Liver (tissue), 9 donors: Measurements from ENCODE around the gene ADGRF4. TPM values are rescaled to one million over a fixed set of nuclear protein-coding genes. Genes with fewer than 3 reads are reported as not detected.

Experiments
- DNase-seq: peaks from one replicate; pipeline ENCODE4 v3.0.0-alpha.2; 2017; ENCODE audit warnings: low spot score
- H3K27ac ChIP-seq, 2 donors: one replicate each; pipeline ENCODE4 v1.7.0; 2013; ENCODE audit warnings: inconsistent platforms in 2 of 2, low read length in 2 of 2, control low read depth in 1 of 2, low read depth in 1 of 2, mild to moderate bottlenecking in 1 of 2
- H3K27me3 ChIP-seq, 4 donors: one replicate each; pipeline versions ENCODE4 v1.6.1 to v1.7.0; 2013; ENCODE audit warnings: low read length in 3 of 4, inconsistent platforms in 1 of 4, mild to moderate bottlenecking in 1 of 4, moderate library complexity in 1 of 4; ENCODE audit not compliant: control insufficient read depth in 4 of 4, insufficient read depth in 4 of 4
- H3K36me3 ChIP-seq, 4 donors: one replicate each; pipeline versions ENCODE4 v1.6.1 to v1.7.0; 2013; ENCODE audit warnings: low read length in 3 of 4, mild to moderate bottlenecking in 3 of 4, low read depth in 1 of 4, moderate library complexity in 1 of 4; ENCODE audit not compliant: control insufficient read depth in 4 of 4, insufficient read depth in 3 of 4
- H3K4me1 ChIP-seq, 4 donors: one replicate each; pipeline versions ENCODE4 v1.6.1 to v1.7.0; 2013; ENCODE audit warnings: low read length in 3 of 4, mild to moderate bottlenecking in 3 of 4, moderate library complexity in 1 of 4; ENCODE audit not compliant: control insufficient read depth in 4 of 4, insufficient read depth in 4 of 4
- H3K4me3 ChIP-seq, 3 donors: one replicate each; pipeline versions ENCODE4 v1.6.1 to v1.7.0; 2013; ENCODE audit warnings: low read length in 3 of 3, control low read depth in 1 of 3, low read depth in 1 of 3, mild to moderate bottlenecking in 1 of 3
- H3K9ac ChIP-seq, 2 donors: one replicate each; pipeline ENCODE4 v1.7.0; 2013; ENCODE audit warnings: low read length in 2 of 2, mild to moderate bottlenecking in 2 of 2, moderate library complexity in 2 of 2, control low read depth in 1 of 2, low read depth in 1 of 2
- H3K9me3 ChIP-seq, 4 donors: one replicate each; pipeline versions ENCODE4 v1.6.1 to v1.7.0; 2013; ENCODE audit warnings: low read length in 3 of 4; ENCODE audit not compliant: control insufficient read depth in 4 of 4
- EGR1 ChIP-seq, 2 donors: IDR thresholded peaks; 2 replicates each; pipeline ENCODE4 v1.6.1; 2016 to 2018; ENCODE audit warnings: antibody characterized with exemption in 2 of 2, low read depth in 2 of 2
- FOXA1 ChIP-seq: IDR thresholded peaks from 2 replicates; pipeline ENCODE4 v1.6.1; 2016; ENCODE audit warnings: antibody characterized with exemption
- FOXA2 ChIP-seq: IDR thresholded peaks from 2 replicates; pipeline ENCODE4 v1.6.1; 2016; ENCODE audit warnings: antibody characterized with exemption
- GABPA ChIP-seq, 2 donors: IDR thresholded peaks in 1 of 2; conservative IDR thresholded peaks in 1 of 2; 2 replicates each; pipeline ENCODE4 v1.6.1; 2016; ENCODE audit warnings: antibody characterized with exemption in 2 of 2, mild to moderate bottlenecking in 1 of 2, moderate library complexity in 1 of 2
- HNF4A ChIP-seq, 2 donors: conservative IDR thresholded peaks; 2 replicates each; pipeline ENCODE4 v1.6.1; 2016; ENCODE audit warnings: antibody characterized with exemption in 2 of 2, mild to moderate bottlenecking in 2 of 2
- HNF4G ChIP-seq: IDR thresholded peaks from 2 replicates; pipeline ENCODE4 v1.6.1; 2016; ENCODE audit warnings: antibody characterized with exemption
- JUND ChIP-seq, 2 donors: IDR thresholded peaks; 2 replicates each; pipeline ENCODE4 v1.6.1; 2016; ENCODE audit warnings: antibody characterized with exemption in 2 of 2
- NR2F2 ChIP-seq: IDR thresholded peaks from 2 replicates; pipeline ENCODE4 v1.6.1; 2016; ENCODE audit warnings: antibody characterized with exemption
- RAD21 ChIP-seq, 2 donors: IDR thresholded peaks; 2 replicates each; pipeline ENCODE4 v1.6.1; 2016; ENCODE audit warnings: antibody characterized with exemption in 2 of 2, mild to moderate bottlenecking in 2 of 2
- RXRA ChIP-seq, 2 donors: IDR thresholded peaks; 2 replicates each; pipeline ENCODE4 v1.6.1; 2017 to 2018; ENCODE audit warnings: antibody characterized with exemption in 2 of 2, mild to moderate bottlenecking in 1 of 2
- SP1 ChIP-seq: IDR thresholded peaks from 2 replicates; pipeline ENCODE4 v1.6.1; 2018; ENCODE audit warnings: antibody characterized with exemption, mild to moderate bottlenecking
- YY1 ChIP-seq: IDR thresholded peaks from 2 replicates; pipeline ENCODE4 v1.6.1; 2016; ENCODE audit warnings: antibody characterized with exemption, mild to moderate bottlenecking
- WGBS: extraction: QIAGEN DNeasy Blood & Tissue Kit; methylation state at CpG from one replicate; pipeline ENCODE4 v1.1.7; 2013; 5-methylcytosine and 5-hydroxymethylcytosine counted together
- polyA plus RNA-seq, 2 donors: library from polyadenylated mRNA; stranded (reverse) in 1 of 2; unstranded in 1 of 2; fragments of 200-250 nt in 1 of 2; fragments of >200 nt in 1 of 2; fragmentation: Nextera tagmentation in 1 of 2; extraction: Ambion mirVana in 1 of 2; gene quantifications; one replicate each; pipeline versions ENCODE4 v1.2.1 to v1.2.3, GENCODE V29; 2013 to 2015
- total RNA-seq, 2 donors: library from RNA; depleted of rRNA; stranded (reverse); fragments of >200 nt; gene quantifications; one replicate each; pipeline ENCODE4 v1.2.3, GENCODE V29; 2014
- TF ChIP-seq, protein P1 (sequence below): IDR thresholded peaks from 2 replicates; pipeline ENCODE4 v1.6.1; 2016; ENCODE audit warnings: antibody characterized with exemption, mild to moderate bottlenecking
- TF ChIP-seq, protein P2 (sequence below): IDR thresholded peaks from 2 replicates; pipeline ENCODE4 v1.6.1; 2016; ENCODE audit warnings: antibody characterized with exemption
- TF ChIP-seq, protein P3 (sequence below): IDR thresholded peaks from 2 replicates; pipeline ENCODE4 v1.6.1; 2016; ENCODE audit warnings: antibody characterized with exemption
- TF ChIP-seq, protein P4 (sequence below): IDR thresholded peaks from 2 replicates; pipeline ENCODE4 v1.6.1; 2016; ENCODE audit warnings: antibody characterized with exemption
- TF ChIP-seq, protein P5 (sequence below): fragments of 150-350 bp; IDR thresholded peaks from 2 replicates; pipeline ENCODE4 v1.5.1; 2017; ENCODE audit warnings: improper control_type of control experiment, low read depth, low read length; ENCODE audit not compliant: missing input control
- donor health status: healthy.
- donor health status: healthy.
- donor health status: healthy.
- donor health status: healthy.
- donor health status: healthy.

The ADGRF4 gene
- total and polyA plus RNA-seq, 4 donors: not detected

DNA sequence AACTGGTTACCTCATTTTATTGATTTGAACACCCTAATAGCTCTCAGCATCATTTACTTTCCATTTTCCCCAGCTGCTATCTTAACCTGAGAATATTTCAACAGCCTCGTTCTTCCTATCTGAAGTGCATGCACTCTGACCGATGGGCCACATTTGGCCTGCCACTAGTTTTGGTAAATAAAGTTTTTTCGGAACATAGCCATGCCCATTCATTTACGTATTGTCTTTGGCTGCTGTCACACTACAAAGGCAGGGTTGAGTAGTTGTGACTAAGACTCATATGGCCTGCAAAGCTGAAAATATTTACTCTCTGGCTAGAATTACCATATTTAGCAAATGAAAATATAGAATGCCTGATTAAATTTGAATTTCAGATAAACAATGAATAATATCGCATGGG lies 10.8 kb downstream of the ADGRF4 start:
- Histone ChIP-seq H3K9me3 (no peaks in the 10 kb centered on the region), H3K27ac (no peak overlapping the region), H3K4me1 (no peaks in the 10 kb centered on the region), H3K36me3 (no peaks in the 10 kb centered on the region), H3K27me3 (no peaks in the 10 kb centered on the region), H3K9ac (no peak overlapping the region), H3K4me3 (no peak overlapping the region)
- peak in 1 of 2 donors; percentile 12 for TF ChIP-seq HNF4A (conservative IDR thresholded peaks at IDR 0.05)
- TF ChIP-seq, protein P1, sequence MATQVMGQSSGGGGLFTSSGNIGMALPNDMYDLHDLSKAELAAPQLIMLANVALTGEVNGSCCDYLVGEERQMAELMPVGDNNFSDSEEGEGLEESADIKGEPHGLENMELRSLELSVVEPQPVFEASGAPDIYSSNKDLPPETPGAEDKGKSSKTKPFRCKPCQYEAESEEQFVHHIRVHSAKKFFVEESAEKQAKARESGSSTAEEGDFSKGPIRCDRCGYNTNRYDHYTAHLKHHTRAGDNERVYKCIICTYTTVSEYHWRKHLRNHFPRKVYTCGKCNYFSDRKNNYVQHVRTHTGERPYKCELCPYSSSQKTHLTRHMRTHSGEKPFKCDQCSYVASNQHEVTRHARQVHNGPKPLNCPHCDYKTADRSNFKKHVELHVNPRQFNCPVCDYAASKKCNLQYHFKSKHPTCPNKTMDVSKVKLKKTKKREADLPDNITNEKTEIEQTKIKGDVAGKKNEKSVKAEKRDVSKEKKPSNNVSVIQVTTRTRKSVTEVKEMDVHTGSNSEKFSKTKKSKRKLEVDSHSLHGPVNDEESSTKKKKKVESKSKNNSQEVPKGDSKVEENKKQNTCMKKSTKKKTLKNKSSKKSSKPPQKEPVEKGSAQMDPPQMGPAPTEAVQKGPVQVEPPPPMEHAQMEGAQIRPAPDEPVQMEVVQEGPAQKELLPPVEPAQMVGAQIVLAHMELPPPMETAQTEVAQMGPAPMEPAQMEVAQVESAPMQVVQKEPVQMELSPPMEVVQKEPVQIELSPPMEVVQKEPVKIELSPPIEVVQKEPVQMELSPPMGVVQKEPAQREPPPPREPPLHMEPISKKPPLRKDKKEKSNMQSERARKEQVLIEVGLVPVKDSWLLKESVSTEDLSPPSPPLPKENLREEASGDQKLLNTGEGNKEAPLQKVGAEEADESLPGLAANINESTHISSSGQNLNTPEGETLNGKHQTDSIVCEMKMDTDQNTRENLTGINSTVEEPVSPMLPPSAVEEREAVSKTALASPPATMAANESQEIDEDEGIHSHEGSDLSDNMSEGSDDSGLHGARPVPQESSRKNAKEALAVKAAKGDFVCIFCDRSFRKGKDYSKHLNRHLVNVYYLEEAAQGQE: no peak
- no peak for DNase-seq
- 57% methylated on average over 5 of the region's 5 CpGs for WGBS

DNA sequence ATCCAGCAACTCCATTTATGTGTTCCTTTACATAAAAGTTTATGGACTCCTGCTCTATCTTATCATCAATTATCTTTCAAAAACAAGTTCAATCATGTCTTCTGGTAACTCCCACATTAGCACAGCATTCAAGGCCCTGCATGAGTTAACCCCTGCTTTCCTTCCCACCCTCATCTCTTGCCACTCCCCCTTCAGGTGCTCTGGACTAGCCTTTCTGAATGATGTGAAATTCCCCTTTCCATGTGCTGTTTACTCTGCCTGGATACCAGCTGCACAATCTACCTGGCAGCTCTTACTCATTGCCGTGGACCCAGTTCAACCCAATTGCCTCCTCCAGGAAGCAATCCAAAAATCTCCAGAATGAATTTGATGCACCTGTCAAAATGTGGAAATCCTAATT lies 11.9 kb downstream of the ADGRF4 start:
- Histone ChIP-seq H3K27ac (no peak overlapping the region), H3K27me3 (no peaks in the 10 kb centered on the region), H3K4me3 (no peak overlapping the region), H3K9me3 (no peaks in the 10 kb centered on the region), H3K36me3 (no peaks in the 10 kb centered on the region), H3K4me1 (no peaks in the 10 kb centered on the region), H3K9ac (no peak overlapping the region)
- no peak for TF ChIP-seq RAD21 (IDR thresholded peaks at IDR 0.05)
- TF ChIP-seq, protein P2, sequence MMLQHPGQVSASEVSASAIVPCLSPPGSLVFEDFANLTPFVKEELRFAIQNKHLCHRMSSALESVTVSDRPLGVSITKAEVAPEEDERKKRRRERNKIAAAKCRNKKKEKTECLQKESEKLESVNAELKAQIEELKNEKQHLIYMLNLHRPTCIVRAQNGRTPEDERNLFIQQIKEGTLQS: no peak
- TF ChIP-seq JUND (IDR thresholded peaks at IDR 0.05): no peak
- no peak for TF ChIP-seq HNF4G
- TF ChIP-seq, protein P3, sequence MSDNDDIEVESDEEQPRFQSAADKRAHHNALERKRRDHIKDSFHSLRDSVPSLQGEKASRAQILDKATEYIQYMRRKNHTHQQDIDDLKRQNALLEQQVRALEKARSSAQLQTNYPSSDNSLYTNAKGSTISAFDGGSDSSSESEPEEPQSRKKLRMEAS: no peak
- TF ChIP-seq EGR1 (IDR thresholded peaks at IDR 0.05; ENCODE audit: low read depth in 2 of 2): no peak
- no peak for TF ChIP-seq HNF4A (conservative IDR thresholded peaks at IDR 0.05)
- TF ChIP-seq FOXA2: no peak
- TF ChIP-seq YY1: no peak
- no peak for TF ChIP-seq NR2F2
- no peak for TF ChIP-seq FOXA1
- no peak for TF ChIP-seq GABPA (IDR thresholded peaks at IDR 0.05 in 1 of 2, conservative IDR thresholded peaks at IDR 0.05 in 1 of 2)
- no peak for TF ChIP-seq RXRA (IDR thresholded peaks at IDR 0.05)
- no peak for DNase-seq
- whole genome bisulfite sequencing: 74% methylated on average over 1 of the region's 1 CpG

DNA sequence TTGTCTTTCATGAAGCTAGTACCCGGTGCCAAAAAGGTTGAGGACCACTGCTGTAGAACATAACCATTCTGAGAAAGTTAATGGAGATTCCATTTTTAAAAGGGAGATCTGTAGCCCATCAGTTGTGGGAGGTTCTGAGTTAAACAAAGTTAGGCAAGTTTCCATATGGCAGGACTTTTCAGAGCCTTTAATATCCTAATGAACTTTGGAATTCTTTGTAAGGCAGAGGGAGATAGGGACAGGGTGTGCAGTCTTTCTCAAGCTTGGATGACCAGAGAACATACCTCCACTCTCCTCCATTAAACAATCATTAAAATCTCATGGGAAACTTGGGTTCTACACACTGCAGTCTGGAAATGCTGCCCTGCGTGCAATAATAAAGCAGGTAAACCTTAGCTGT lies 14.8 kb downstream of the ADGRF4 start:
- Histone ChIP-seq H3K4me1 (no peaks in the 10 kb centered on the region), H3K9ac (no peak overlapping the region), H3K9me3 (no peaks in the 10 kb centered on the region), H3K27me3 (no peaks in the 10 kb centered on the region), H3K36me3 (no peaks in the 10 kb centered on the region), H3K4me3 (no peak overlapping the region), H3K27ac (no peak overlapping the region)
- WGBS: 96% methylated on average over 2 of the region's 2 CpGs
- no peak for DNase-seq
- TF ChIP-seq, protein P2: no peak
- no peak for TF ChIP-seq GABPA (IDR thresholded peaks at IDR 0.05 in 1 of 2, conservative IDR thresholded peaks at IDR 0.05 in 1 of 2)
- TF ChIP-seq JUND (IDR thresholded peaks at IDR 0.05): no peak
- TF ChIP-seq, protein P4, sequence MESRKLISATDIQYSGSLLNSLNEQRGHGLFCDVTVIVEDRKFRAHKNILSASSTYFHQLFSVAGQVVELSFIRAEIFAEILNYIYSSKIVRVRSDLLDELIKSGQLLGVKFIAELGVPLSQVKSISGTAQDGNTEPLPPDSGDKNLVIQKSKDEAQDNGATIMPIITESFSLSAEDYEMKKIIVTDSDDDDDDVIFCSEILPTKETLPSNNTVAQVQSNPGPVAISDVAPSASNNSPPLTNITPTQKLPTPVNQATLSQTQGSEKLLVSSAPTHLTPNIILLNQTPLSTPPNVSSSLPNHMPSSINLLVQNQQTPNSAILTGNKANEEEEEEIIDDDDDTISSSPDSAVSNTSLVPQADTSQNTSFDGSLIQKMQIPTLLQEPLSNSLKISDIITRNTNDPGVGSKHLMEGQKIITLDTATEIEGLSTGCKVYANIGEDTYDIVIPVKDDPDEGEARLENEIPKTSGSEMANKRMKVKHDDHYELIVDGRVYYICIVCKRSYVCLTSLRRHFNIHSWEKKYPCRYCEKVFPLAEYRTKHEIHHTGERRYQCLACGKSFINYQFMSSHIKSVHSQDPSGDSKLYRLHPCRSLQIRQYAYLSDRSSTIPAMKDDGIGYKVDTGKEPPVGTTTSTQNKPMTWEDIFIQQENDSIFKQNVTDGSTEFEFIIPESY: no peak
- TF ChIP-seq, protein P5, sequence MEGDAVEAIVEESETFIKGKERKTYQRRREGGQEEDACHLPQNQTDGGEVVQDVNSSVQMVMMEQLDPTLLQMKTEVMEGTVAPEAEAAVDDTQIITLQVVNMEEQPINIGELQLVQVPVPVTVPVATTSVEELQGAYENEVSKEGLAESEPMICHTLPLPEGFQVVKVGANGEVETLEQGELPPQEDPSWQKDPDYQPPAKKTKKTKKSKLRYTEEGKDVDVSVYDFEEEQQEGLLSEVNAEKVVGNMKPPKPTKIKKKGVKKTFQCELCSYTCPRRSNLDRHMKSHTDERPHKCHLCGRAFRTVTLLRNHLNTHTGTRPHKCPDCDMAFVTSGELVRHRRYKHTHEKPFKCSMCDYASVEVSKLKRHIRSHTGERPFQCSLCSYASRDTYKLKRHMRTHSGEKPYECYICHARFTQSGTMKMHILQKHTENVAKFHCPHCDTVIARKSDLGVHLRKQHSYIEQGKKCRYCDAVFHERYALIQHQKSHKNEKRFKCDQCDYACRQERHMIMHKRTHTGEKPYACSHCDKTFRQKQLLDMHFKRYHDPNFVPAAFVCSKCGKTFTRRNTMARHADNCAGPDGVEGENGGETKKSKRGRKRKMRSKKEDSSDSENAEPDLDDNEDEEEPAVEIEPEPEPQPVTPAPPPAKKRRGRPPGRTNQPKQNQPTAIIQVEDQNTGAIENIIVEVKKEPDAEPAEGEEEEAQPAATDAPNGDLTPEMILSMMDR: no peak
- TF ChIP-seq, protein P1: no peak
- TF ChIP-seq SP1: no peak
- no peak for TF ChIP-seq RXRA (IDR thresholded peaks at IDR 0.05)
